Kidney (tissue), 14 donors: ENCODE results near the gene PHF12. TPM values are rescaled to one million over a fixed set of nuclear protein-coding genes. Genes with fewer than 3 reads are reported as not detected.

ENCODE experiments used
- DNase-seq, 5 donors: peaks; one replicate each; pipeline ENCODE4 v3.0.0-alpha.2; 2013 to 2020
- FAIRE-seq: peaks from 2 replicates; lab custom pipeline; 2012; peaks lifted over from hg19 to GRCh38; lab: Jason Lieb, UNC
- H3K27ac ChIP-seq, 2 donors: one replicate each; pipeline ENCODE4 v1.7.0; 2013; ENCODE audit warnings: low read depth in 2 of 2, low read length in 2 of 2, inconsistent platforms in 1 of 2
- H3K27me3 ChIP-seq: one replicate; pipeline ENCODE4 v1.7.1; 2013; ENCODE audit warnings: low read length, inconsistent platforms; ENCODE audit not compliant: control insufficient read depth, insufficient read depth
- H3K36me3 ChIP-seq, 3 donors: one replicate each; pipeline versions ENCODE4 v1.7.0 to v1.7.1; 2013; ENCODE audit warnings: low read length in 3 of 3, control low read depth in 1 of 3, inconsistent platforms in 1 of 3; ENCODE audit not compliant: insufficient read depth in 3 of 3, control insufficient read depth in 2 of 3
- H3K4me1 ChIP-seq, 3 donors: one replicate each; pipeline versions ENCODE4 v1.7.0 to v1.7.1; 2013; ENCODE audit warnings: low read length in 3 of 3, inconsistent platforms in 1 of 3, low read depth in 1 of 3; ENCODE audit not compliant: control insufficient read depth in 2 of 3, insufficient read depth in 2 of 3
- H3K4me3 ChIP-seq, 3 donors: one replicate each; pipeline versions ENCODE4 v1.7.0 to v1.8.1; 2013; ENCODE audit warnings: low read length in 3 of 3, control low read depth in 1 of 3, inconsistent platforms in 1 of 3
- H3K9ac ChIP-seq, 3 donors: one replicate each; pipeline versions ENCODE4 v1.7.0 to v1.7.1; 2013; ENCODE audit warnings: low read length in 3 of 3, control low read depth in 1 of 3, inconsistent platforms in 1 of 3
- H3K9me3 ChIP-seq, 3 donors: one replicate each; pipeline versions ENCODE4 v1.7.0 to v1.7.1; 2013; ENCODE audit warnings: low read length in 3 of 3, control low read depth in 1 of 3, inconsistent platforms in 1 of 3; ENCODE audit not compliant: control insufficient read depth in 2 of 3, insufficient read depth in 1 of 3
- CTCF ChIP-seq: IDR thresholded peaks from 3 replicates; pipeline ENCODE4 v1.5.1; 2012; ENCODE audit warnings: mild to moderate bottlenecking, moderate library complexity, borderline replicate concordance; ENCODE audit not compliant: insufficient read depth; ENCODE audit errors: extremely low read depth
- intact Hi-C: fragments of 100-400 bp; cut with DNase I; formaldehyde crosslinking; loops from one replicate; pipeline ENCODE4 v1.11.1; 2022
- polyA plus RNA-seq: library from polyadenylated mRNA; stranded (reverse); fragments of 350-450 nt; fragmentation: Illumina TruSeq; extraction: RNeasy Lipid Tissue Mini Kit (QIAGEN cat#74804); gene quantifications from one replicate; pipeline ENCODE4 v1.2.3, GENCODE V29; 2014; ENCODE audit warnings: low read depth, low replicate concordance; ENCODE audit not compliant: insufficient read depth
- total RNA-seq: library from RNA; stranded (reverse); fragmentation: NEBNext Ultra II Directional; extraction: Animal tissue kit (Norgen Biotek cat#: 25700); gene quantifications from one replicate; pipeline ENCODE4 v1.2.1, GENCODE V29; 2021
- donor health status: control.
- donor health status: control.
- donor health status: control.
- donor health status: control.
- donor health status: control.
- donor health status: DM: yes; HTN: yes; CAD: no.
- donor health status: Normal renal cell carcinoma (clear cell type).

The PHF12 gene
- total and polyA plus RNA-seq, 2 donors from 2014 or later = 8.8 to 50.4 TPM

GRCh38 chr17:28968231-28968913, 17.1 kb upstream of the PHF12 start:
- peak overlapping the region in 1 of 2 donors; percentile 10 for H3K27ac ChIP-seq
- no peak for FAIRE-seq
- intact Hi-C loops = loop anchor here (5.0 kb wide), 1 partner anchor 144 kb away; no protein-coding TSS in a partner anchor
- peaks cover 6 to 10% (median 6%) of the 10 kb centered on the region in 3 donors for H3K4me1 ChIP-seq
- TF ChIP-seq CTCF = no peak
- H3K4me3 ChIP-seq = no peak overlapping the region
- peak; percentile 61 to 91 (median 87) for DNase-seq
- no peaks in the 10 kb centered on the region for H3K27me3 ChIP-seq
- H3K9me3 ChIP-seq = no peaks in the 10 kb centered on the region
- H3K36me3 ChIP-seq = no peaks in the 10 kb centered on the region
- H3K9ac ChIP-seq = no peak overlapping the region

GRCh38 chr17:28967221-28968135, 16.2 kb upstream of the PHF12 start:
- no peaks in the 10 kb centered on the region for H3K9me3 ChIP-seq
- no peaks in the 10 kb centered on the region for H3K27me3 ChIP-seq
- DNase-seq (peak in 4 of 5 donors; percentile 31 to 65 (median 50)), FAIRE-seq (no peak)
- H3K4me3 ChIP-seq = no peak overlapping the region
- intact Hi-C loops = loop anchor here (5.0 kb wide), 1 partner anchor 145 kb away; no protein-coding TSS in a partner anchor
- peaks cover 6 to 10% (median 6%) of the 10 kb centered on the region in 3 donors for H3K4me1 ChIP-seq
- H3K27ac ChIP-seq = no peak overlapping the region
- no peak for TF ChIP-seq CTCF
- no peak overlapping the region for H3K9ac ChIP-seq
- no peaks in the 10 kb centered on the region for H3K36me3 ChIP-seq

GRCh38 chr17:28963841-28964240, 12.5 kb upstream of the PHF12 start:
- TF ChIP-seq CTCF = no peak
- FAIRE-seq (no peak), DNase-seq (peak in 1 of 5 donors; percentile 50)
- intact Hi-C loops = no loop called here
- Histone ChIP-seq H3K4me1 (peaks cover 5 to 8% (median 6%) of the 10 kb centered on the region in 3 donors), H3K9ac (no peak overlapping the region), H3K27me3 (no peaks in the 10 kb centered on the region), H3K36me3 (no peaks in the 10 kb centered on the region), H3K4me3 (no peak overlapping the region), H3K9me3 (no peaks in the 10 kb centered on the region), H3K27ac (no peak overlapping the region)
